Sigmoid colon (tissue), 4 donors: ENCODE data around the gene JAKMIP1.

Source experiments
- EP300 ChIP-seq, 4 donors: sonication (generic); formaldehyde crosslinking; IDR thresholded peaks; one replicate each; pipeline ENCODE4 v1.6.1; 2017; ENCODE audit warnings: antibody characterized with exemption in 4 of 4
- POLR2A ChIP-seq, 2 donors: fragments of 450-650 bp; IDR thresholded peaks; one replicate each; pipeline ENCODE4 v1.6.1; 2016; ENCODE audit warnings: antibody characterized with exemption in 2 of 2, mild to moderate bottlenecking in 2 of 2, moderate library complexity in 2 of 2
- POLR2AphosphoS5 ChIP-seq, 4 donors: sonication (generic); formaldehyde crosslinking; IDR thresholded peaks; one replicate each; pipeline ENCODE4 v1.6.1; 2017; ENCODE audit warnings: antibody characterized with exemption in 4 of 4
- TF ChIP-seq, protein P1 (sequence below), 4 experiments: fragments of 450-650 bp in 3 of 4; fragments of 200-600 bp in 1 of 4; IDR thresholded peaks; one replicate each; pipeline ENCODE4 v1.5.1; 2016 to 2019; ENCODE audit warnings: antibody characterized with exemption in 4 of 4, mild to moderate bottlenecking in 3 of 4, moderate library complexity in 2 of 4

DNA sequence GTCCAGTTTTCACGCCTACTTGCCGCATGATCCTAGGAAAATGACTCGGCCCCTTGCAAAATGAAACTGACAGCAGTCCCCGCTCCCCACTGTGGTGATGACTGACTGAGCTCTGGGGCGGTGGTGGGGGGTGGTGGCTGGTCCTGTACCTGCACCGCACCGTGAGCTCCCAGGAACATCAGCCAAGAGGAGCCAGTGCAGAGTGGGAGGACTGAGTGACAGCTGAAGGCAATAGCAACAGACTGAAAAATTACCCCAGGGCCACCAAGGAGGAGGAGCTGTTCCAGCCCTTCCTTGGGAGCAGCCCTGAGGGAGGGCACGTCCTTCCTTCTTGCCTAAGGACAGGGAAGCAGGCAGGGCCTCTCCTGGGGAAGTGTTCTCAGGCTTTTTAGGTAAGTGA is 179.7 kb downstream of the JAKMIP1 start:
- TF ChIP-seq, protein P1, sequence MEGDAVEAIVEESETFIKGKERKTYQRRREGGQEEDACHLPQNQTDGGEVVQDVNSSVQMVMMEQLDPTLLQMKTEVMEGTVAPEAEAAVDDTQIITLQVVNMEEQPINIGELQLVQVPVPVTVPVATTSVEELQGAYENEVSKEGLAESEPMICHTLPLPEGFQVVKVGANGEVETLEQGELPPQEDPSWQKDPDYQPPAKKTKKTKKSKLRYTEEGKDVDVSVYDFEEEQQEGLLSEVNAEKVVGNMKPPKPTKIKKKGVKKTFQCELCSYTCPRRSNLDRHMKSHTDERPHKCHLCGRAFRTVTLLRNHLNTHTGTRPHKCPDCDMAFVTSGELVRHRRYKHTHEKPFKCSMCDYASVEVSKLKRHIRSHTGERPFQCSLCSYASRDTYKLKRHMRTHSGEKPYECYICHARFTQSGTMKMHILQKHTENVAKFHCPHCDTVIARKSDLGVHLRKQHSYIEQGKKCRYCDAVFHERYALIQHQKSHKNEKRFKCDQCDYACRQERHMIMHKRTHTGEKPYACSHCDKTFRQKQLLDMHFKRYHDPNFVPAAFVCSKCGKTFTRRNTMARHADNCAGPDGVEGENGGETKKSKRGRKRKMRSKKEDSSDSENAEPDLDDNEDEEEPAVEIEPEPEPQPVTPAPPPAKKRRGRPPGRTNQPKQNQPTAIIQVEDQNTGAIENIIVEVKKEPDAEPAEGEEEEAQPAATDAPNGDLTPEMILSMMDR (IDR thresholded peaks at IDR 0.05) = no peak
- TF ChIP-seq POLR2A (IDR thresholded peaks at IDR 0.05) (no peak), POLR2AphosphoS5 (IDR thresholded peaks at IDR 0.05) (no peak), EP300 (IDR thresholded peaks at IDR 0.05) (no peak)
